22Rv1 (cell line): ENCODE data around the gene RCOR3.

Experiments used
- ZFX ChIP-seq: fragments of 450-650 bp; IDR thresholded peaks from 2 replicates; pipeline ENCODE4 v1.6.1; 2017; ENCODE audit warnings: antibody characterized with exemption, borderline replicate concordance
- TF ChIP-seq, protein P1 (sequence below): fragments of 450-650 bp; IDR thresholded peaks from 2 replicates; pipeline ENCODE4 v1.5.1; 2017; ENCODE audit warnings: mild to moderate bottlenecking

DNA sequence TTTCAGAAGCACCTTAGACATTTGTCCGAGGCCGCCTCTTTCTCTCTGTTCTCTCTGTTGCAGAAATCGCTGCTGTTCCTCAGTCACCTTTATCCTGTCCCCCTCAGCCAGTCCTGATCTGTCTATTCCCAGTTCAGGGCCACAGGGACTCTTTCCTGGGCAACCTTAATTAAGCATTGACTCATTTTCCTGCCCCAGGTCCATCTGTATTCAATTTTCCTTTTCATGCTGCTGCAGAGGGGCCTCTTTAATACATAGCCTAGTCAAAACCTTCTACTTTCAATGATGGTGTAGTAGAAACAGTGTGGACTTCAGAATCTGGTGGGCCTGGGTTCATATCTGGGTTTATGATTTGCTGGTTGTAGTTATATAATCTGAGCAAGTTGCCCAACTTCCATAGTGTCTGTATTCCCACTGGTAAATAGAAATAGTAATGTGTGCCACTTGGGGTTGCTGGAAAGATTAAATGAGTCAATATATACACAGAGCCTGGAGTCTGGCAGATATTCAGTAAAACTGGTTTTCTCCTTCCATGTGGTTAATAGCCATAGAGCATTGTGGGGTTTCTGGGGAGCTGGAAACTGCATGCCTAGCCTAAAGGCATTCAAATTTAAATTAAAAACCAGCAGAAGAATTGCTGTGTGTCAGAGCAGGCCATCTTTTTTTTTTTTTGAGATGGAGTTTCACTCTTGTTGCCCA is 72.0 kb downstream of the RCOR3 start:
- TF ChIP-seq, protein P1, sequence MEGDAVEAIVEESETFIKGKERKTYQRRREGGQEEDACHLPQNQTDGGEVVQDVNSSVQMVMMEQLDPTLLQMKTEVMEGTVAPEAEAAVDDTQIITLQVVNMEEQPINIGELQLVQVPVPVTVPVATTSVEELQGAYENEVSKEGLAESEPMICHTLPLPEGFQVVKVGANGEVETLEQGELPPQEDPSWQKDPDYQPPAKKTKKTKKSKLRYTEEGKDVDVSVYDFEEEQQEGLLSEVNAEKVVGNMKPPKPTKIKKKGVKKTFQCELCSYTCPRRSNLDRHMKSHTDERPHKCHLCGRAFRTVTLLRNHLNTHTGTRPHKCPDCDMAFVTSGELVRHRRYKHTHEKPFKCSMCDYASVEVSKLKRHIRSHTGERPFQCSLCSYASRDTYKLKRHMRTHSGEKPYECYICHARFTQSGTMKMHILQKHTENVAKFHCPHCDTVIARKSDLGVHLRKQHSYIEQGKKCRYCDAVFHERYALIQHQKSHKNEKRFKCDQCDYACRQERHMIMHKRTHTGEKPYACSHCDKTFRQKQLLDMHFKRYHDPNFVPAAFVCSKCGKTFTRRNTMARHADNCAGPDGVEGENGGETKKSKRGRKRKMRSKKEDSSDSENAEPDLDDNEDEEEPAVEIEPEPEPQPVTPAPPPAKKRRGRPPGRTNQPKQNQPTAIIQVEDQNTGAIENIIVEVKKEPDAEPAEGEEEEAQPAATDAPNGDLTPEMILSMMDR, result no peak
- no peak for TF ChIP-seq ZFX
